HPDE6-E6E7 (cell line): ENCODE measurements around the gene WASHC3.
"Not testable (repeated sequence)": the region's sequence is repeated elsewhere in the genome, so short reads cannot be mapped to it uniquely, and the experiment has no call there.

Experiments
- DNase-seq: peaks from one replicate; pipeline ENCODE4 v3.0.0; 2011; ENCODE audit warnings: missing footprints; ENCODE audit errors: extremely low spot score

The WASHC3 gene

GRCh38 chr12:102050660-102051430 is 10.9 kb downstream of the WASHC3 start:
- DNase-seq: no peak

- no peak for DNase-seq
Observed at GRCh38 chr12:102043928-102044327, 17.9 kb downstream of the WASHC3 start.

DNA sequence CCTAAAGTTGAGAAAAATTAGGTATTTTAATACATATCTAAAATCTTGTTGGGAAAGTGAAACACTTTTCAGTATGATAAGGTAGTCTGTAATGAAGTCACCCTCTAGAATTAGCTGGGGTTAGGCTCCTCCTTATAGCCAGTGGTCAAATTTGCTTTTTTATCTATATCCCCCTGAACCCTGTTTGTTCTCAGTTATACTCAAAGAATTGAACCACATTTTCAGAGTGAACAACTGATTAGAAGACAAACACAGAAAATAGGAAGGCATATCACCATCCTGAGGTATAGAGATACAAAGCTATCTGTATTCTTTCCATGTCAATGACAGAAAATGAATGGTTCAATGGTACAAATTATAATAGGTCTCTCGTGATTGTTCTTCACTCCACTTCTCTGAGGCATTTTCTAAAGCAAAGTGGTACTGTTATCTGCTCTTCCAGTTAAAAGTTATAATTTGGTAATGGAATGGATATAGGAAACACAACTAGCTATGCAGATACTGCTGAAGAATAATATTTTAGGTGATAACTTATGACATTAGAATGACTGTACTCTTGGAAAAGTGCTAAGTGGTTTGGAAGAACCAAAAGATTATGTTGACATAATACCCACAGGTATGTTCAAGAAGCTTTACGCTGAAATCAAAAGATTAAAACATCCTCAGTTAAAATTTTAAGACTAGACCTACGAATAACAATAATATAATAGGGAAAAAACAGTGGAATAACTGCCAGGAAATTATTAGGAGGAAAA is 27.6 kb downstream of the WASHC3 start:
- no peak for DNase-seq

GRCh38 chr12:102031852-102032251 is 29.9 kb downstream of the WASHC3 start:
- DNase-seq: no peak

- no peak for DNase-seq
Observed at GRCh38 chr12:102029141-102029540, 32.6 kb downstream of the WASHC3 start.

- DNase-seq: no peak
Observed at GRCh38 chr12:102026728-102027127, 35.1 kb downstream of the WASHC3 start.

- no peak for DNase-seq
Observed at GRCh38 chr12:102024765-102025164, 37.0 kb downstream of the WASHC3 start.

GRCh38 chr12:102023343-102023930 is 38.4 kb downstream of the WASHC3 start:
- no peak for DNase-seq

GRCh38 chr12:102022286-102022685 is 39.5 kb downstream of the WASHC3 start:
- DNase-seq: no peak

- no peak for DNase-seq
Observed at GRCh38 chr12:102021540-102022246, 40.1 kb downstream of the WASHC3 start.

GRCh38 chr12:102018607-102019006 is 43.2 kb downstream of the WASHC3 start:
- DNase-seq: not testable (repeated sequence)

GRCh38 chr12:102016472-102016871 is 45.3 kb downstream of the WASHC3 start:
- DNase-seq: no peak

GRCh38 chr12:102010265-102010994 is 51.4 kb downstream of the WASHC3 start:
- DNase-seq: no peak

DNA sequence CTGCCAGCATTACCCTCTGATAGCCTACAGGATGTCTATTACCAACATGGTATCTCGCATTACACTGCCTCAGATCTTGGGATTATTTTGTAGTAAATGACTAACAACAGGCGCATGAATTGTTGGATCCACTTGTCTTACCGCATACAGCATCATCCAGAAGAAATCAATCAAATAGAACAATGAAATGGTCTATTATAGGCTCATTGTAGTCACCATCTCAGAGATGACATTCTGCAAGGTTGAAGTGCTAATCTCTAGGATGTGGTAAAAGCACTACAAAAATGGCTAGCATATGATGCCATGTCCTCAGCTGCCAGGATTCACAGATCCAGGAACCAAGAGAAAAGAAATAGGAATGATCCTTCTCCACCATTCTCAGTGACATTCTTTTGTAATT is 52.0 kb downstream of the WASHC3 start:
- no peak for DNase-seq

DNA sequence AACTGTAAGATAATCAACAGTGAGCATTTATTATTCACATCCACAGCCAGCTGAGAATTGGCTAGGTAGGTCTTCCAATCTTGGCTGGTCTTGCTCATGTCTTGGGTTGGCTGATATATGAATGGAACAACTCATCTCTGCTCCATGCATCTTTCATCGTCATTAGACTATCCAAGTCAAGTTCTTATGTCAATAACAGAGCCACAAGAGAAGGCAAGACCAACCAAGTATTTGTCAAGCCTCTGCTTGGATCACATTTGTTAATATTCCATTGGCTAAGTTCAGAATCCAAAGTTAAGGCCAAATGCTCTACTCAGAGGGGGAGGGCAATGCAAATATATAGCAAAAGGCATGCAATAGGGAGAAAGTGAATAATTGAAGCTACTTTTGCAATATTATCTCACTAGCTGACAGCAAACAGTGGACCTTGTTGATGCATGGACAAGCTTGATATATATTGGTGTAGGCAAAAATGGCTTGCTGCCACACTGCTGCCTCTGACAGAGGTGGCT is 53.1 kb downstream of the WASHC3 start:
- no peak for DNase-seq

- no peak for DNase-seq
Observed at GRCh38 chr12:102005256-102005655, 56.5 kb downstream of the WASHC3 start.

- DNase-seq: no peak
Observed at GRCh38 chr12:101997102-101997501, 64.7 kb downstream of the WASHC3 start.

DNA sequence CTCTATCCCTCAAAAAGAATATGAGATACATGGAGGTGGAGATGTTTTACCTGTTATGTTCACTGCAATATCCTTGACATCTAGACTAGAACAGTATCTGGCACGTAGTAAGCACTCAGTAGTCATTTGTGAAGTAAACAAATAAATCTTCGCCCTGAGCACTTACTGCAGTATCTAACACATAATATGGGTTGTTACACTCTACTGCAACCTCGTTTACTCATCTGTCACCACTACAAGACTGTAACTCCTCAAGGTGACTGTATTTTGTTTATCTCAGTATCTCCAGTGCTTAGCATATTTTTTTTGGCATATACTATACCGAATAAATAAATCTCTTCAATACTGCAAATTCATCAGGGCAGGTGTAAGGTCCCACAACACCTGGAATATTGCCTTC is 66.1 kb downstream of the WASHC3 start:
- no peak for DNase-seq

GRCh38 chr12:101992091-101992490 is 69.7 kb downstream of the WASHC3 start:
- DNase-seq: no peak

DNA sequence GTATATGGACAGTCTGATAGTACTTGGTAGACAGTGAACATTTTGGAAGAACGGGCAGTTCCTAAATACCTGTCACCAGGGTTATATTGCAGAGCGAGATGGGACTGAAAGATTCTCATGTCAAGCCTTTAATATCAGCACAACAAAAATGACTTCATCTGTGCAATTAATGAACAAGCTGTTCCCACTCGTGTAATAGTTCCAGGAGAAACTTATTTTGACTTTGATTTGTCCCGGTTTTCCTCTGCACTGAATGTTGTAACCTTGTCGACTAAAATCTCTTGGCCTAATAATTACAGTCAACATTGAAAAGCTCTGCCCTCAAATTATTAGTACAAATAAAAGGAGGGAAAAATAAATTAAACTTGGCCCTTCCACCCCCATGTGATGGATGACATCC is 79.5 kb downstream of the WASHC3 start:
- DNase-seq: no peak

DNA sequence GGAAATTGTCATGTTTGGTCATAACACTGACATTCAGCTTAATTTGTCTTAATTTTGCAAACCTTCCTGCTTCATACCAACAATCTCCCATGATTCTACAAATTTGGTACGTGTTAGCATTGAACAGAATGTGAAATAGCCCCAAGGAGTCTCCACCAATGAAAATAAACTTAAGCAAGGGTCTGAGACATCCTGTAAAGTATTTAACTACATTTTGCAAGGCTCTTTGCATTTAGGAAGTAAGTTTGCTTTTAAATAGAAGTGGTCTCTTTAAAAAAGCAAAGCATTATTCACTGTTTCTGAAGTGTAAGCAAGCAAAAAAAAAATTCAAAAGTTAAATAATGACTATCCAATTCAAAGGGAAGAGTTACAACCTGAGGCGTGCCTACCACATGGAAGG is 79.9 kb downstream of the WASHC3 start:
- no peak for DNase-seq
